Mucosa of rectum (tissue), 2 donors: ENCODE measurements around the gene COL16A1.
A peak's percentile ranks its signal among the peaks of the same experiment; 100 is the strongest.

Experiments
- H3K27ac ChIP-seq, 2 donors: one replicate each; pipeline ENCODE4 v1.7.0; 2013; ENCODE audit warnings: inconsistent platforms in 2 of 2, low read depth in 2 of 2, low read length in 2 of 2
- H3K27me3 ChIP-seq, 2 donors: one replicate each; pipeline ENCODE4 v1.7.0; 2013; ENCODE audit warnings: low read length in 2 of 2; ENCODE audit not compliant: control insufficient read depth in 2 of 2, insufficient read depth in 2 of 2
- H3K36me3 ChIP-seq, 2 donors: one replicate each; pipeline ENCODE4 v1.7.0; 2013; ENCODE audit warnings: low read length in 2 of 2; ENCODE audit not compliant: control insufficient read depth in 2 of 2, insufficient read depth in 2 of 2
- H3K4me1 ChIP-seq, 2 donors: one replicate each; pipeline ENCODE4 v1.7.0; 2013; ENCODE audit warnings: low read length in 2 of 2, mild to moderate bottlenecking in 1 of 2; ENCODE audit not compliant: control insufficient read depth in 2 of 2, insufficient read depth in 2 of 2
- H3K4me3 ChIP-seq, 2 donors: one replicate each; pipeline ENCODE4 v1.7.0; 2013; ENCODE audit warnings: low read length in 2 of 2
- H3K9ac ChIP-seq, 2 donors: one replicate each; pipeline ENCODE4 v1.7.0; 2013; ENCODE audit warnings: low read length in 2 of 2, low read depth in 1 of 2, mild to moderate bottlenecking in 1 of 2
- H3K9me3 ChIP-seq, 2 donors: one replicate each; pipeline ENCODE4 v1.7.0; 2013; ENCODE audit warnings: low read length in 2 of 2; ENCODE audit not compliant: control insufficient read depth in 2 of 2
- donor health status: healthy.
- donor health status: Normal muscosa, but diverticular disease.

COL16A1 gene

GRCh38 chr1:31642897-31643296 lies 60.9 kb downstream of the COL16A1 start:
- Histone ChIP-seq H3K9ac (no peak overlapping the region), H3K36me3 (no peaks in the 10 kb centered on the region), H3K4me1 (peaks cover 21 to 35% of the 10 kb centered on the region in 2 donors), H3K27ac (no peak overlapping the region), H3K9me3 (no peaks in the 10 kb centered on the region), H3K4me3 (no peak overlapping the region), H3K27me3 (no peaks in the 10 kb centered on the region)

- no peak overlapping the region for H3K9ac ChIP-seq
- H3K4me1 ChIP-seq: peaks cover 26 to 37% of the 10 kb centered on the region in 2 donors
- H3K4me3 ChIP-seq: no peak overlapping the region
- no peaks in the 10 kb centered on the region for H3K36me3 ChIP-seq
- H3K9me3 ChIP-seq: no peaks in the 10 kb centered on the region
- H3K27ac ChIP-seq: no peak overlapping the region
- H3K27me3 ChIP-seq: no peaks in the 10 kb centered on the region
These were observed 61.5 kb downstream of the COL16A1 start for GRCh38 chr1:31642366-31642765.

GRCh38 chr1:31640964-31641363 lies 62.9 kb downstream of the COL16A1 start:
- Histone ChIP-seq H3K27me3 (no peaks in the 10 kb centered on the region), H3K4me1 (peaks cover 26 to 49% of the 10 kb centered on the region in 2 donors), H3K9me3 (no peaks in the 10 kb centered on the region), H3K36me3 (no peaks in the 10 kb centered on the region), H3K27ac (no peak overlapping the region), H3K4me3 (no peak overlapping the region), H3K9ac (no peak overlapping the region)

- Histone ChIP-seq H3K9me3 (no peaks in the 10 kb centered on the region), H3K27ac (no peak overlapping the region), H3K4me3 (no peak overlapping the region), H3K9ac (no peak overlapping the region), H3K4me1 (peaks cover 23 to 49% of the 10 kb centered on the region in 2 donors), H3K36me3 (no peaks in the 10 kb centered on the region), H3K27me3 (no peaks in the 10 kb centered on the region)
These were observed 63.6 kb downstream of the COL16A1 start for GRCh38 chr1:31640179-31640578.

- no peaks in the 10 kb centered on the region for H3K9me3 ChIP-seq
- no peak overlapping the region for H3K4me3 ChIP-seq
- no peak overlapping the region for H3K9ac ChIP-seq
- no peaks in the 10 kb centered on the region for H3K27me3 ChIP-seq
- no peak overlapping the region for H3K27ac ChIP-seq
- H3K4me1 ChIP-seq: peaks cover 22 to 49% of the 10 kb centered on the region in 2 donors
- peaks cover 5% of the 10 kb centered on the region in 2 donors for H3K36me3 ChIP-seq
These were observed 64.3 kb downstream of the COL16A1 start for GRCh38 chr1:31639543-31639942.

- Histone ChIP-seq H3K4me3 (no peak overlapping the region), H3K36me3 (peaks cover 8 to 13% of the 10 kb centered on the region in 2 donors), H3K9ac (no peak overlapping the region), H3K27ac (peak overlapping the region; percentile 21 to 59), H3K27me3 (no peaks in the 10 kb centered on the region), H3K4me1 (peaks cover 13 to 42% of the 10 kb centered on the region in 2 donors), H3K9me3 (no peaks in the 10 kb centered on the region)
These were observed 65.7 kb downstream of the COL16A1 start for GRCh38 chr1:31637915-31638673.

GRCh38 chr1:31633117-31633516 lies 70.7 kb downstream of the COL16A1 start:
- Histone ChIP-seq H3K9me3 (no peaks in the 10 kb centered on the region), H3K27ac (peak overlapping the region; percentile 67 to 76), H3K4me1 (peaks cover 15 to 34% of the 10 kb centered on the region in 2 donors), H3K9ac (peak overlapping the region; percentile 19 to 39), H3K27me3 (no peaks in the 10 kb centered on the region), H3K4me3 (no peak overlapping the region), H3K36me3 (peaks cover 42 to 62% of the 10 kb centered on the region in 2 donors)

GRCh38 chr1:31632649-31633048 lies 71.2 kb downstream of the COL16A1 start:
- H3K4me3 ChIP-seq: no peak overlapping the region
- peaks cover 43 to 65% of the 10 kb centered on the region in 2 donors for H3K36me3 ChIP-seq
- H3K27me3 ChIP-seq: no peaks in the 10 kb centered on the region
- H3K9me3 ChIP-seq: no peaks in the 10 kb centered on the region
- H3K4me1 ChIP-seq: peaks cover 13 to 32% of the 10 kb centered on the region in 2 donors
- H3K27ac ChIP-seq: peak overlapping the region; percentile 67 to 76
- peak overlapping the region; percentile 19 to 39 for H3K9ac ChIP-seq

- Histone ChIP-seq H3K4me3 (no peak overlapping the region), H3K9me3 (no peaks in the 10 kb centered on the region), H3K27ac (no peak overlapping the region), H3K4me1 (peaks cover 13 to 20% of the 10 kb centered on the region in 2 donors), H3K9ac (no peak overlapping the region), H3K36me3 (peaks cover 35 to 55% of the 10 kb centered on the region in 2 donors), H3K27me3 (no peaks in the 10 kb centered on the region)
These were observed 74.8 kb downstream of the COL16A1 start for GRCh38 chr1:31628931-31629556.

GRCh38 chr1:31627930-31628559 lies 75.8 kb downstream of the COL16A1 start:
- Histone ChIP-seq H3K27me3 (no peaks in the 10 kb centered on the region), H3K9me3 (no peaks in the 10 kb centered on the region), H3K9ac (no peak overlapping the region), H3K27ac (peak overlapping the region in 1 of 2 donors; percentile 55), H3K4me3 (no peak overlapping the region), H3K36me3 (peaks cover 35 to 51% of the 10 kb centered on the region in 2 donors), H3K4me1 (peaks cover 12 to 17% of the 10 kb centered on the region in 2 donors)
